Muscle of back (tissue), 11 donors: ENCODE measurements around the gene NTNG1. TPM values are rescaled to one million over a fixed set of nuclear protein-coding genes. Genes with fewer than 3 reads are reported as not detected.
"Not testable (repeated sequence)": the region's sequence is repeated elsewhere in the genome, so short reads cannot be mapped to it uniquely, and the experiment has no call there.

ENCODE experiments used
- DNase-seq, 3 donors: peaks; one replicate each; pipeline versions ENCODE4 v3.0.0 to v3.0.0-alpha.2; 2013
- polyA plus RNA-seq, 10 donors: library from polyadenylated mRNA; unstranded; fragments of 120-200 nt; gene quantifications; one replicate each; pipeline ENCODE4 v1.2.1, GENCODE V29; 2013; ENCODE audit not compliant: insufficient read length in 10 of 10

NTNG1 gene
- polyA plus RNA-seq, 10 donors = 6.4 to 18.1 (median 10.5) TPM

DNA sequence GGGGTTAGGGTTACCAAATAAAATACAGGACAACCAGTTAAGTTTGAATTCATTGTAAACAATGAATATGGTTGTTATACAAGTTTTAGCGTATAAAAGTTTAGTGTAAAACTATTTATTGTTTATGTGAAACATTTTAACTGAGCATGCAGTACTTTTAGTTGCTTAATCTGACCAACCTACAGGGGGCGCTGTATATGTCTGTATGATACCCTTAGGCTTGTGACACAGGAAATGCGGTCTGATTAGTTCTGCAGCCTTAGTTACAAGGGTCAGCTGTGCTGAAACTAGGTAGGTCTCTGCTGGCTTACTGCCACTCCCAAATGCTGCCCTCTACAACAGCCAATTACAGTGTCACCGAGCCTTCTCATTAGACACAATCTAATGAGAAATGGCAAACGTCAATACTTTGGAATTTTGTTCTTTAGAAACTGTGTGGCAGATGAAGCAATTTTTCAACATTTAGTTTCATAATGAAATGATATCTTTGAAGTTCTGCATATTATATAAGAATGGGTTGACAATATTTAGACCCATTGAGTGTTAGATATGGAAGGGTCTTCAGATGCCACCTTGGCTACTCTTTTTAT is 56.2 kb downstream of the NTNG1 start:
- no peak for DNase-seq

- DNase-seq = peak in 2 of 3 donors; percentile 10 to 32
Observed at GRCh38 chr1:107198561-107198960, 57.7 kb downstream of the NTNG1 start.

DNA sequence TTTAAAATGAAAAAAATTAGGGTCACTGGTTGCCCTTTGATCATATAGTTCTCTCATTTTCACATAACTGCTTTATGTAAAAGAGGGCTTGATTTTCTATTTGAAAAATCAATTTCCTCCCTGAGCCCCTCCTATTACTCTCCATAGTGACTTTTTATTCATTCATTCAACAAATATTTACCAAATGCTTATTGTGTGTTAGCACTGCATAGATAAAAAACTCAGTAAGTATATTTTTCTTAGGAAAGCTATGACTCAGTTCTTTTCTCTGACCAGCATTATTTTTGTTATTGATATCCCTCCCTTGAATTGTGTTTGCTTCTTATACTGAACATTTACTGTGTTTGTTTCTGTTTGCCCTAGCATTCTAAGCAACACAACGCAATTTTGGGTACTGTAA is 59.8 kb downstream of the NTNG1 start:
- no peak for DNase-seq

DNA sequence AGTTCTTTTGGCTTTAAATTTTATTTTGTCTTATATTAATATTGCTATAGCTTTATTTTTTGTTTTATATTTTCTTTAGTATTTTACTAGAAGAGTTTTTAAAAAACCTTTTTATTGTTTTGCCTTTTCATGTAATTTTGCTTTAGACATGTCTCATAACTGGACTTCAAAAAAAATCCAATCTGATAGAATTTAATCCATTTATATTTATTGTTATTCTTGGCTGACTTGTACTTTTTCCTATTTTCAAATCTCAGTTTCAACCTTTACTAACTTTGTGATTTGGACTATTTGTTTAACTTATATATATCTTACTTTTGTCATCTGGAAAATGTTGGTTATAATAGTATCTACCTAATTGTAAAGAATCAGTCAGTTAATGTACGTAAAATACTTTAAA is 61.2 kb downstream of the NTNG1 start:
- no peak for DNase-seq

DNA sequence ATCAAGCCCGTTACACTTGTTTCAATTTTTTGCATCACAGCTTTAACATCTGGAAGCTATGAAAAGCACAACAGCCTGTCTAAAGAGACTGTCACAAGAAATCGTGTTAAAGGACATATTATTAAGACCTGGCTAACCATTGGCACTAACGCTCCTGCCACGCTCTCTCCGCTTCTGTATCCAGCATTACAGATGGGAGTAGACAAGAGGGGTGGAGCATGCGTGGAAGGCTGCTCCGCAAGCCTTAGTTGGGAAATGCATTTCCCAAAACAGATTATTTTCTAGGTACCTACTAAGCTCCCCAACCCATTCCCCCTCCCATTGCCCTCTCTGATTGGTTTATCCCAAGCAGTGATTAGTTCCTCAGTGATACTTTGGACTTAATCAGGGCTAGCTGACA is 72.4 kb downstream of the NTNG1 start:
- no peak for DNase-seq

GRCh38 chr1:107220036-107220435 is 79.2 kb downstream of the NTNG1 start:
- no peak for DNase-seq

DNA sequence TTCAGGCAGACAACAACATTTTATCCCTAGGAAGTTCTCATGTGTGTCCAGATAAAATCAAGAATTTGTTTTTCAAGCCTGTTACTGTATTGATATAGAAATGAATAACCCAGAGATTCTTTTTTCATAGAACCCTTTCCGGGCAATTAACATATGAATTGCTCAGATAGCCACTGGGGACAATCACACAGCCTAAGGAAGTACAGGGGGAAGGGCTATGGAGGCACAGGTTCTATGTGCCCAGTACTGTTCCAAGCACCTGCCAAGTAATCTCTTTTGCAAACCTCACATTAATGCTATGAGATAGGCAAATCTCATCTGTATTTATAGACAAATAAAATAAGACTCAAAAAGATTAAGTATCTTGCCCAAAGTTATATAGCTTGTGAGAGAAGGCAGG is 84.9 kb downstream of the NTNG1 start:
- no peak for DNase-seq

- DNase-seq = peak in 1 of 3 donors; percentile 13
Observed at GRCh38 chr1:107228704-107229371, 88.0 kb downstream of the NTNG1 start.

- DNase-seq = no peak
Observed at GRCh38 chr1:107229711-107230110, 88.9 kb downstream of the NTNG1 start.

DNA sequence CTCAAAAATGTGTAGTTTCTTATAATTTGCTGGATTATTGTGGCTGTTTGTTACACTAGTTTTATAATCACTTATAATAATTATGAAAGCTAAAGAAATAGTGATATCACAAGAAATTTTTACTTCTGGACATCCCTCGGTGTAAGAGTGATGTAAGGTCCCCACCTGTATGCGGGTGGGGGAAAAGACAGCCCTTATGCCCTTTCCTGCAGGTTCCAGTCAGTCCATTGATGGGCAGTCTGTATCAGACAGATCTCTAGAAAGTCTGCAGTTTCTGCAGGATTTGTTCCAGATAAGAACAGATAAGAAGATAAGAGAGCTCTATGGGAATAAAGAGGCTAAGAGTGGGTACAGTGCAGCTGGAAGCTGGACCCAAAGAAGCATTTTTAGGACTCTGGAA is 89.3 kb downstream of the NTNG1 start:
- DNase-seq = no peak

DNA sequence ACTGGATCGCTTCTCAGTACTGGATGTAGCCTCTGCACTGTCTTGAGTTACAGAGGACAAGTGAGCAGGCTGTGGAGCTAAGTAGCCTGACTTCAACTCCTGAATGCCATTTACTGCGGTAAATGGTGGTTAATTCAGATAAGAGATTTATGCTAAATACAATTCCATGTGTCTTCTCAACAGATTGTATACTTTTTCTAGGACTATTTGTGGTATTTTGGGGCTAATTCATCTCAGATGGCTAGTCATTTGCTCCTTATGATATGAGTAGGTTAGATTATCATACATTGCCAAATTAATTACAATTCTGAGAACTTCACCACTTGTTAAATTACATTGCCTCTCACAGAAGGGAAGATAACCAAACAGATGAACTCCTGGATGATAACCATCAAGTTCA is 90.5 kb downstream of the NTNG1 start:
- DNase-seq = no peak

DNA sequence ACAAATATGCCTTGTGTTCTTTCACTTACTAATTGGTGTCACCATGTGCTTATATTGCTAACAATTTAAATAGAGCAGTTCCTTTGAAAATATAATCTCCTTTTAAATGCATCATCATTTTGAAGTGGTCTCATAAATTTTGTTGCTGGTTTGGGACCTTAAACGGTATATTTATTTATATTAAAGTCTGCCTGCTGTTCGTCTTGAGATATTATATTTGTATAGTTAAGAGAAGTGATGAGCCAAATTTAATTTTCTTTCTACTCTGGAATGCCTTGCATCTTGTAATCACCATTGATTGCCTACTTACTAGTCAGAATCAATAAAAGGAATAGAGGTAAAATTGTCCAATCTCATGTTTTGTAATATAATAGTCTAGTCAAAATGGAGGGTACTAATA is 91.6 kb downstream of the NTNG1 start:
- no peak for DNase-seq

DNA sequence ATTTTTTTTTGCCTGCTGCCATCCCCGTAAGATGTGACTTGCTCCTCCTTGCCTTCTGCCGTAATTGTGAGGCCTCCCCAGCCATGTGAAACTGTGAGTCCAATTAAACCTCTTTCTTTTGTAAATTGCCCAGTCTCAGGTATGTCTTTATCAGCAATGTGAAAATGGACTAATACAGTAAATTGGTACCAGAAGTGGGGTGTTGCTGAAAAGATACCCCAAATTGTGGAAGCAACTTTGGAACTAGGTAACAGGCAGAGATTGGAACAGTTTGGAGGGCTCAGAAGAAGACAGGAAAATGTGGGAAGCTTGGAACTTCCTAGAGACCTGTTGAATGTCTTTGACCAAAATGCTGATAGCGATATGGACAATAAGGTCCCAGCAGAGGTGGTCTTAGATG is 95.9 kb downstream of the NTNG1 start:
- DNase-seq = not testable (repeated sequence)

- DNase-seq = no peak
Observed at GRCh38 chr1:107243461-107243860, 102.6 kb downstream of the NTNG1 start.

DNA sequence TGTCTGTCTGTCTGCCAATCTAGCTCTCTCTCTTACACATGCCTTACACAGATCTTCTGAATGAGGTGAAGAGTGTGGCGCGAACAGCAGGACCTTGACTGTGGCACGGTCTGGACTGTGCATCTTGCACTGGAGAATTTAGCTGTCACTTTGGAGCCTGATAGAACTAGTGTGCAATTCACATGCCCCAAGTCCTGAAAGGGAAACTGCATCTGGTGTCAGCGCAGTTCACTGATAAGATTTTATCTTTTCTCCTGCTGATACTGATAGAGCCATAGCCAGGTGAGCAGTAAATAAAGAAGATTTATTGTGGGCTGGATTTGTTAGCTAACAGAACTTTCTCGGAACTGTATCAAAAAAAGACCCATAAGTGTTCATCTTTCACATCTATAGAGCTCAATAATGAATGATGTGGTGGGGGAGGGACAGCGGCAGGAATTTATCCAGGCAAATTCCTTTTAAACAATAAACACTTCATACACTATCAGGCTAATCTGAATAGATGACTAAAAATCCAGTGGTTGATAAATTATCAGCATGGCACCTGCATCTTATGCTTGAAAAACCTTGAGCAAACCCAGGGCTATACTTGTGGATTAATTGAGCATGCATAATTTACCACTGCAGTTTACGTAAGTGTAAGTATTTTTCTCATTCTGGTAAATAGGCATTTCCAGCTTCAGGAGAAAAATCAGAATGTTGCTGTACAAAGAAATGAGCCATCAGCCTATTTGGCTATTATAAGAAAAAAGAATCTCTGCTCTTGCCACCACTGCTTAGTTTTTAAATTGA is 104.1 kb downstream of the NTNG1 start:
- DNase-seq = no peak

DNA sequence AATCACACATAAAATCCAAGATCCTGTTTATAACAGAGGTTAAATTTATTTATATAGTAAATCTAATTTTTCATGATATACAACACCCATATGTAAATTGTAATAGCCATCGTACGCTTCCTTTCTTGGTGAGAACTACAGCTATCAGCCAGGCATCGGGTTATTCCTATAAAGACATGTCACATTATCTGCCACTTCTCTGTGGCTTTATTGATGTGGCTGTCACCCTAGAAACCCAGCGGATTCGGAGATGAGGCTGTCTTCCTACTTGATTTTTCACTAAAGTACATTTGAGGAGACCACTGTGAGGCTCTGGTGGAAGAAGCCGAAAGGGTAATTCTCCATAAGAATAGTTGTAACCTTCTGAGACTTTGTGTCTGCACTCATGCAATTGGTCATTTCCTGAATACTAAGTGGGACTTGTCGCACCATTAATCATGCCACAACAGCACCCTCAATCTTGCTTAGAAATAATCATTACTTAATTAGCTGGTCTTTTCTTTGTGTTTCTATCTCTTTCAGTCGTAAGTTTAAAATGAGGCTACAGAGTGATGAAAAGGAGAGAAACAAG is 106.0 kb downstream of the NTNG1 start:
- no peak for DNase-seq

GRCh38 chr1:107247679-107248078 is 106.8 kb downstream of the NTNG1 start:
- no peak for DNase-seq

DNA sequence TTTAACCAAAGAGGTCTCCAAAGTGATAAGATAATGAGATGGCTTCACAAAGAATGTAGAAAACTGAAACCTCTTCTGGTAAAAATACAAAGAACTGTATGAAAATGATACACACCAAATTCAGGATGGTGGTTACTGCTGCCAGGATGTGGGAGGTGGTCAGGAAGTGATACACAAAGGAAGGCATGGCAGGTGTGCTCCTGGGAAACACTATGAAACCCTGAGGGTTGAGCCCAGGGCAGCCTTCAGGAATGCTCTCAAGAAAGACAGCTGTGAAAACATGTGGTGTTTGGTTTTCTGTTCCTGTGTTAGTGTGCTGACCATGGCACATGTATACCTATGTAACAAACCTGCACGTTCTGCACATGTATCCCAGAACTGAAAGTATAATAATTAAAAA is 109.3 kb downstream of the NTNG1 start:
- no peak for DNase-seq

DNA sequence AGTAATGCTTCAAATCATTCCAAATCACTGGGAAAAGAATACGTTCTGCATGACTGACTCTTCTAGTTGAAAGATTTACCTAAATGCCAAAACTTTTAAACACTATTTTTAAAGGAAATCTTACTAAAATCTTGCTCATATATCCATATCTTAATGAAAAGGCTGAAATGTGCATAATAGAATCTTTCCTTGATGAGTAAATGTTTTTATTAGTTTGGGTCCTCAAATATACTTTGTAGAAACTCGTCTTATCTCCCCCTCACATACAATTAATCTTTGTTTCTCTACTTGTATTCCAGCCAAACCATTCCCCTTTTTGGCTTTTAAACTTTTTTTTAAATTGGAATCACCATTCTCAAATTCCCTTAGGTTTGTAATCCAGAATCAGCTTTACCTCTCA is 110.2 kb downstream of the NTNG1 start:
- no peak for DNase-seq

- no peak for DNase-seq
Observed at GRCh38 chr1:107251839-107252238, 111.0 kb downstream of the NTNG1 start.

DNA sequence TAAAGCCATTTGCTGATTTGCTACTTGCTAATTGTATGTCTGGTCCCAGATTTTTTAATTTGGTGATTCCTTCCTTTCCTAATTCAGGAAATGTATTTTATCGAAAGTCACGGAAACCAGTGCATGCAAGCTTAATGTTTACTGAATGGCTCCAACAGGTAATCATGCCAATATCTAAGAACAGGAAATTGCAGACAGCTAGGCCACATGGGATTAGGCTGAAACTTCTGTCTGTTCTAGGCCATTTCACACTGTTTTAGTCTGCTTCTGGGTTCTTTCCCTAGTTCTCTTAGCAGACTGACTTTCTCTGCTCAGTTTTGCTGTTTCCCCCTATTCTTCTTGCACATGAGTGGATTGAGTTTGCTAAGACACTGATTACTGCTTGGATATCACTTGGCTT is 111.4 kb downstream of the NTNG1 start:
- no peak for DNase-seq

DNA sequence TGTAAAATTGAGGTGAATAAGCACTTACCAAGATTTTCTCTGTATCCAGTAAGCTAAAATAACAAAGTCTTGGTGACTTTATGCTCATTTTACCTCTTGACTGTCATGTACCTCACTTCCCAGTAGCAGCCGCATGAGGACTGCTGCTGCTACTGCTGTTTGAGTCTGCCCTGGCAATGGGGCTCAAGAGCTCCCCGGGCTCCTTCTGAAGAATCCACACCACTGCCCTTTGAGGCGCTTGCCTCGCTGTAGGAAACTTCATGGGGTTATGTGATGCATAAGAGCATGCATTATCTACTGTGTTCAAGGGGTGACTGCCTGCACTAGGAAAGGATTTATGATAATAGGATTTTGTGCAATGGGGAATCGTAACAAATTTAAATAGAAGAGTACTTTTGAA is 113.5 kb downstream of the NTNG1 start:
- no peak for DNase-seq

DNA sequence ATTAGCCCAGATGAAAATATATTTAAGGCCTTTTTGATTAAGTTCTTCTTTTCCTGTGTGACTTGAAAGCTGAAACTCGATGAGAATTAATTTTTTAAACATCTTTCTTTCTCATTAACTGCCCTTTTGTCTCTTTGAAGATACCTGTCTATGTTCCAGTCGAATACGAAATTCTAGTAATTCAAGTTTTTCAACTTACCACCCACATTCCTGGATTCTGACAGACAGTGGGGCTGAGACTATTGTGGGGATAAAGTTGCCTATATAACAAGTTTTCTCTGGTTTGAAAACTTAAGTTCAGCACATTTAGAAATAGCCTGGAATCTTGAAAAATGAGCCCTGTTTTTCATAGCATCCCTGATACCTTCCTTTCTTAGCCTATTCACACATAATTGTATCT is 114.6 kb downstream of the NTNG1 start:
- DNase-seq = no peak
